ENCODE data around the gene TMEM143. TPM values are rescaled to one million over a fixed set of nuclear protein-coding genes. Genes with fewer than 3 reads are reported as not detected.

Gene TMEM143
- total RNA-seq, 1 donor from 2014 or later: 8.4 TPM

GRCh38 chr19:48344892-48345291, 18.8 kb downstream of the TMEM143 start:
- no peak overlapping the region for H3K4me3 Mint-ChIP-seq
- peaks cover 11% of the 10 kb centered on the region for H3K27me3 Mint-ChIP-seq (ENCODE audit: low read depth)
- no peaks in the 10 kb centered on the region for H3K4me1 Mint-ChIP-seq
- no peaks in the 10 kb centered on the region for H3K9me3 Mint-ChIP-seq
- H3K36me3 Mint-ChIP-seq (ENCODE audit: low read depth): no peaks in the 10 kb centered on the region
- H3K27ac Mint-ChIP-seq (ENCODE audit: unreplicated experiment): no peak overlapping the region
- DNase-seq (ENCODE audit: low read depth, low spot score): no peak
- TF ChIP-seq CTCF (conservative IDR thresholded peaks at IDR 0.05): no peak

- Mint-ChIP-seq H3K27me3 (ENCODE audit: low read depth) (peaks cover 4% of the 10 kb centered on the region), H3K27ac (ENCODE audit: unreplicated experiment) (no peak overlapping the region), H3K4me3 (no peak overlapping the region), H3K4me1 (no peaks in the 10 kb centered on the region), H3K9me3 (no peaks in the 10 kb centered on the region), H3K36me3 (ENCODE audit: low read depth) (no peaks in the 10 kb centered on the region)
- DNase-seq (ENCODE audit: low read depth, low spot score): no peak
- TF ChIP-seq CTCF (conservative IDR thresholded peaks at IDR 0.05): no peak
Measured at GRCh38 chr19:48342841-48343540, 20.7 kb downstream of the TMEM143 start.

- no peaks in the 10 kb centered on the region for H3K4me1 Mint-ChIP-seq
- TF ChIP-seq CTCF (conservative IDR thresholded peaks at IDR 0.05): no peak
- H3K4me3 Mint-ChIP-seq: no peak overlapping the region
- H3K9me3 Mint-ChIP-seq: no peaks in the 10 kb centered on the region
- H3K27ac Mint-ChIP-seq (ENCODE audit: unreplicated experiment): no peak overlapping the region
- peaks cover 4% of the 10 kb centered on the region for H3K27me3 Mint-ChIP-seq (ENCODE audit: low read depth)
- DNase-seq (ENCODE audit: low read depth, low spot score): no peak
- no peaks in the 10 kb centered on the region for H3K36me3 Mint-ChIP-seq (ENCODE audit: low read depth)
Measured at GRCh38 chr19:48342414-48342738, 21.4 kb downstream of the TMEM143 start.

- TF ChIP-seq CTCF (conservative IDR thresholded peaks at IDR 0.05): no peak
- DNase-seq (ENCODE audit: low read depth, low spot score): no peak
- Mint-ChIP-seq H3K9me3 (no peaks in the 10 kb centered on the region), H3K27ac (ENCODE audit: unreplicated experiment) (no peak overlapping the region), H3K4me3 (no peak overlapping the region), H3K36me3 (ENCODE audit: low read depth) (no peaks in the 10 kb centered on the region), H3K4me1 (no peaks in the 10 kb centered on the region), H3K27me3 (ENCODE audit: low read depth) (no peaks in the 10 kb centered on the region)
Measured at GRCh38 chr19:48341515-48342413, 22.0 kb downstream of the TMEM143 start.

- H3K4me3 Mint-ChIP-seq: no peak overlapping the region
- no peaks in the 10 kb centered on the region for H3K27me3 Mint-ChIP-seq (ENCODE audit: low read depth)
- no peaks in the 10 kb centered on the region for H3K9me3 Mint-ChIP-seq
- no peak for TF ChIP-seq CTCF (conservative IDR thresholded peaks at IDR 0.05)
- no peak for DNase-seq (ENCODE audit: low read depth, low spot score)
- H3K27ac Mint-ChIP-seq (ENCODE audit: unreplicated experiment): no peak overlapping the region
- no peaks in the 10 kb centered on the region for H3K4me1 Mint-ChIP-seq
- no peaks in the 10 kb centered on the region for H3K36me3 Mint-ChIP-seq (ENCODE audit: low read depth)
Measured at GRCh38 chr19:48340995-48341394, 22.7 kb downstream of the TMEM143 start.
